ENCODE data around the gene NARS2.

- no peak for TF ChIP-seq CTCF (conservative IDR thresholded peaks at IDR 0.05)
- TF ChIP-seq ZFX (IDR thresholded peaks at IDR 0.05): no peak
Observed at GRCh38 chr11:78427615-78428265, 146.9 kb downstream of the NARS2 start.

All from C4-2B (cell line).